SU-DHL-6 (cell line): ENCODE measurements around the gene MCHR1.

Source experiments
- CTCF ChIP-seq: fragments of 200-600 bp; sonication (generic); IDR thresholded peaks from one replicate; pipeline ENCODE4 v1.5.1; 2017; ENCODE audit warnings: antibody characterized with exemption, mild to moderate bottlenecking, low read length, moderate library complexity; ENCODE audit not compliant: insufficient read depth, poor library complexity, severe bottlenecking
- EZH2phosphoT487 ChIP-seq: fragments of 200-600 bp; sonication (generic), shearing (Covaris generic); conservative IDR thresholded peaks from 2 replicates; pipeline ENCODE4 v1.6.1; 2018; ENCODE audit warnings: mild to moderate bottlenecking, antibody characterized with exemption, low read length, moderate library complexity, mixed read lengths

GRCh38 chr22:40716116-40716515 is 36.8 kb downstream of the MCHR1 start:
- TF ChIP-seq CTCF (no peak), EZH2phosphoT487 (no peak)
